ENCODE results near the gene APOC4.

APOC4 gene

GRCh38 chr19:44931541-44931940, 10.5 kb upstream of the APOC4 start:
- H3K9ac ChIP-seq (ENCODE audit: low read depth, low read length), result no peak overlapping the region
- peaks cover 5% of the 10 kb centered on the region; the same call in 1 of the 2 replicates for H3K4me1 ChIP-seq (ENCODE audit: insufficient read depth, low read length)
- no peaks in the 10 kb centered on the region for H3K36me3 ChIP-seq (ENCODE audit: insufficient read depth, low read length)

GRCh38 chr19:44939668-44940067, 2.4 kb upstream of the APOC4 start:
- Histone ChIP-seq H3K4me1 (ENCODE audit: insufficient read depth, low read length) (peaks cover 5% of the 10 kb centered on the region; the same call in 1 of the 2 replicates), H3K9ac (ENCODE audit: low read depth, low read length) (no peak overlapping the region), H3K9me3 (ENCODE audit: control insufficient read depth, insufficient read depth, low read length) (no peaks in the 10 kb centered on the region), H3K36me3 (ENCODE audit: insufficient read depth, low read length) (no peaks in the 10 kb centered on the region)

More at GRCh38 chr19:44931541-44931940, 10.5 kb upstream of the APOC4 start:
- H3K9me3 ChIP-seq (ENCODE audit: control insufficient read depth, insufficient read depth, low read length), result no peaks in the 10 kb centered on the region

GRCh38 chr19:44943801-44944249, 1.8 kb downstream of the APOC4 start:
- Histone ChIP-seq H3K36me3 (ENCODE audit: insufficient read depth, low read length) (no peaks in the 10 kb centered on the region), H3K4me1 (ENCODE audit: insufficient read depth, low read length) (no peaks in the 10 kb centered on the region), H3K9ac (ENCODE audit: low read depth, low read length) (no peak overlapping the region)

GRCh38 chr19:44947041-44947581, 5.1 kb downstream of the APOC4 start:
- H3K4me1 ChIP-seq (ENCODE audit: insufficient read depth, low read length), result no peaks in the 10 kb centered on the region

More at GRCh38 chr19:44943801-44944249, 1.8 kb downstream of the APOC4 start:
- H3K9me3 ChIP-seq (ENCODE audit: control insufficient read depth, insufficient read depth, low read length), result no peaks in the 10 kb centered on the region

GRCh38 chr19:44948237-44948636, 6.2 kb downstream of the APOC4 start:
- Histone ChIP-seq H3K36me3 (ENCODE audit: insufficient read depth, low read length) (no peaks in the 10 kb centered on the region; the same call in 1 of the 2 replicates), H3K9me3 (ENCODE audit: control insufficient read depth, insufficient read depth, low read length) (no peaks in the 10 kb centered on the region), H3K4me1 (ENCODE audit: insufficient read depth, low read length) (no peaks in the 10 kb centered on the region), H3K9ac (ENCODE audit: low read depth, low read length) (no peak overlapping the region)

More at GRCh38 chr19:44947041-44947581, 5.1 kb downstream of the APOC4 start:
- H3K9ac ChIP-seq (ENCODE audit: low read depth, low read length), result no peak overlapping the region
- H3K36me3 ChIP-seq (ENCODE audit: insufficient read depth, low read length), result no peaks in the 10 kb centered on the region; the same call in 1 of the 2 replicates
- H3K9me3 ChIP-seq (ENCODE audit: control insufficient read depth, insufficient read depth, low read length), result no peaks in the 10 kb centered on the region

- no peaks in the 10 kb centered on the region for H3K9me3 ChIP-seq (ENCODE audit: control insufficient read depth, insufficient read depth, low read length)
- no peaks in the 10 kb centered on the region for H3K4me1 ChIP-seq (ENCODE audit: insufficient read depth, low read length)
- H3K36me3 ChIP-seq (ENCODE audit: insufficient read depth, low read length), result no peaks in the 10 kb centered on the region; the same call in 1 of the 2 replicates
- H3K9ac ChIP-seq (ENCODE audit: low read depth, low read length), result no peak overlapping the region
Observed at GRCh38 chr19:44948763-44949374, 6.8 kb downstream of the APOC4 start.

- no peak overlapping the region for H3K9ac ChIP-seq (ENCODE audit: low read depth, low read length)
- H3K4me1 ChIP-seq (ENCODE audit: insufficient read depth, low read length), result no peaks in the 10 kb centered on the region
Observed at GRCh38 chr19:44949550-44949949, 7.5 kb downstream of the APOC4 start.

GRCh38 chr19:44951179-44952159, 9.4 kb downstream of the APOC4 start:
- Histone ChIP-seq H3K9ac (ENCODE audit: low read depth, low read length) (no peak overlapping the region), H3K4me1 (ENCODE audit: insufficient read depth, low read length) (0 out of 2 replicates have a peak, but pooled peaks cover 4% of the 10 kb centered on the region), H3K36me3 (ENCODE audit: insufficient read depth, low read length) (no peaks in the 10 kb centered on the region; the same call in 1 of the 2 replicates), H3K9me3 (ENCODE audit: control insufficient read depth, insufficient read depth, low read length) (no peaks in the 10 kb centered on the region)

More at GRCh38 chr19:44949550-44949949, 7.5 kb downstream of the APOC4 start:
- H3K36me3 ChIP-seq (ENCODE audit: insufficient read depth, low read length), result no peaks in the 10 kb centered on the region; the same call in 1 of the 2 replicates
- no peaks in the 10 kb centered on the region for H3K9me3 ChIP-seq (ENCODE audit: control insufficient read depth, insufficient read depth, low read length)

- H3K9me3 ChIP-seq (ENCODE audit: control insufficient read depth, insufficient read depth, low read length), result no peaks in the 10 kb centered on the region
Observed at GRCh38 chr19:44954278-44954648, 12.2 kb downstream of the APOC4 start.

GRCh38 chr19:44954649-44955504, 12.8 kb downstream of the APOC4 start, which contains the start of gene CLPTM1:
Gene CLPTM1, plus strand, starts transcription at chr19:44955380. Its CDS starts 16 bp downstream, at chr19:44955396.
- Histone ChIP-seq H3K36me3 (ENCODE audit: insufficient read depth, low read length) (no peaks in the 10 kb centered on the region; the same call in 1 of the 2 replicates), H3K4me1 (ENCODE audit: insufficient read depth, low read length) (peaks cover 13% of the 10 kb centered on the region; the same call in 1 of the 2 replicates), H3K9me3 (ENCODE audit: control insufficient read depth, insufficient read depth, low read length) (no peaks in the 10 kb centered on the region), H3K9ac (ENCODE audit: low read depth, low read length) (peak within 1 kb of the TSS; percentile 83)

More at GRCh38 chr19:44954278-44954648, 12.2 kb downstream of the APOC4 start:
- Histone ChIP-seq H3K4me1 (ENCODE audit: insufficient read depth, low read length) (peaks cover 13% of the 10 kb centered on the region; the same call in 1 of the 2 replicates), H3K36me3 (ENCODE audit: insufficient read depth, low read length) (no peaks in the 10 kb centered on the region; the same call in 1 of the 2 replicates), H3K9ac (ENCODE audit: low read depth, low read length) (peak overlapping the region; percentile 83)

GRCh38 chr19:44955505-44956439, 13.7 kb downstream of the APOC4 start:
- H3K9me3 ChIP-seq (ENCODE audit: control insufficient read depth, insufficient read depth, low read length), result no peaks in the 10 kb centered on the region
- H3K9ac ChIP-seq (ENCODE audit: low read depth, low read length), result peak overlapping the region; percentile 83
- no peaks in the 10 kb centered on the region for H3K36me3 ChIP-seq (ENCODE audit: insufficient read depth, low read length)
- peaks cover 13% of the 10 kb centered on the region; the same call in 1 of the 2 replicates for H3K4me1 ChIP-seq (ENCODE audit: insufficient read depth, low read length)

- Histone ChIP-seq H3K9me3 (ENCODE audit: control insufficient read depth, insufficient read depth, low read length) (no peaks in the 10 kb centered on the region), H3K9ac (ENCODE audit: low read depth, low read length) (no peak overlapping the region), H3K4me1 (ENCODE audit: insufficient read depth, low read length) (peaks cover 13% of the 10 kb centered on the region; the same call in 1 of the 2 replicates), H3K36me3 (ENCODE audit: insufficient read depth, low read length) (no peaks in the 10 kb centered on the region)
Observed at GRCh38 chr19:44957526-44957925, 15.5 kb downstream of the APOC4 start.

Measured in ES-I3 (cell line).